Ishikawa (cell line): ENCODE results near the gene MYL11.

ENCODE experiments used
- CEBPB ChIP-seq: IDR thresholded peaks from 2 replicates; pipeline ENCODE4 v1.6.1; 2012
- CREB1 ChIP-seq: IDR thresholded peaks from 2 replicates; pipeline ENCODE4 v1.6.1; 2012; ENCODE audit warnings: low read depth
- EGR1 ChIP-seq: IDR thresholded peaks from 2 replicates; pipeline ENCODE4 v1.6.1; 2012
- EP300 ChIP-seq: IDR thresholded peaks from 2 replicates; pipeline ENCODE4 v1.6.1; 2012; ENCODE audit warnings: borderline replicate concordance
- FOXM1 ChIP-seq: IDR thresholded peaks from 2 replicates; pipeline ENCODE4 v1.6.1; 2012; ENCODE audit warnings: low read depth, borderline replicate concordance
- MAX ChIP-seq: IDR thresholded peaks from 2 replicates; pipeline ENCODE4 v1.6.1; 2012
- RAD21 ChIP-seq: IDR thresholded peaks from 2 replicates; pipeline ENCODE4 v1.6.1; 2012; ENCODE audit warnings: low read depth
- REST ChIP-seq: IDR thresholded peaks from 2 replicates; pipeline ENCODE4 v1.6.1; 2012; ENCODE audit warnings: low read depth, mild to moderate bottlenecking
- TAF1 ChIP-seq: IDR thresholded peaks from 2 replicates; pipeline ENCODE4 v1.6.1; 2012; ENCODE audit warnings: low read depth, mild to moderate bottlenecking
- TCF12 ChIP-seq: IDR thresholded peaks from 2 replicates; pipeline ENCODE4 v1.6.1; 2012; ENCODE audit warnings: low read depth
- TEAD4 ChIP-seq: IDR thresholded peaks from 2 replicates; pipeline ENCODE4 v1.6.1; 2012
- USF1 ChIP-seq: IDR thresholded peaks from 2 replicates; pipeline ENCODE4 v1.6.1; 2012
- YY1 ChIP-seq: IDR thresholded peaks from 2 replicates; pipeline ENCODE4 v1.6.1; 2012; ENCODE audit warnings: low read depth
- ZBTB7A ChIP-seq: IDR thresholded peaks from 2 replicates; pipeline ENCODE4 v1.6.1; 2012; ENCODE audit warnings: low read depth

GRCh38 chr16:30381291-30382041 lies 6.9 kb downstream of the MYL11 start:
- no peak for TF ChIP-seq CREB1
- TF ChIP-seq EP300, result no peak
- no peak for TF ChIP-seq MAX
- TF ChIP-seq YY1, result no peak
- no peak for TF ChIP-seq FOXM1
- no peak for TF ChIP-seq EGR1
- TF ChIP-seq TEAD4, result no peak
- no peak for TF ChIP-seq REST
- no peak for TF ChIP-seq USF1
- TF ChIP-seq CEBPB, result no peak
- no peak for TF ChIP-seq TAF1
- no peak for TF ChIP-seq RAD21
- no peak for TF ChIP-seq ZBTB7A
- TF ChIP-seq TCF12, result no peak
